ENCODE results near the gene ELF1.
A peak's percentile ranks its signal among the peaks of the same experiment; 100 is the strongest.

The ELF1 gene

GRCh38 chr13:40993987-40994386, 25.1 kb downstream of the ELF1 start:
- no peak overlapping the region for H3K4me3 ChIP-seq (ENCODE audit: low read depth, low read length)
- H3K79me2 ChIP-seq (ENCODE audit: control insufficient read depth, insufficient read depth, low read length, unreplicated experiment), result peaks cover 48% of the 10 kb centered on the region

DNA sequence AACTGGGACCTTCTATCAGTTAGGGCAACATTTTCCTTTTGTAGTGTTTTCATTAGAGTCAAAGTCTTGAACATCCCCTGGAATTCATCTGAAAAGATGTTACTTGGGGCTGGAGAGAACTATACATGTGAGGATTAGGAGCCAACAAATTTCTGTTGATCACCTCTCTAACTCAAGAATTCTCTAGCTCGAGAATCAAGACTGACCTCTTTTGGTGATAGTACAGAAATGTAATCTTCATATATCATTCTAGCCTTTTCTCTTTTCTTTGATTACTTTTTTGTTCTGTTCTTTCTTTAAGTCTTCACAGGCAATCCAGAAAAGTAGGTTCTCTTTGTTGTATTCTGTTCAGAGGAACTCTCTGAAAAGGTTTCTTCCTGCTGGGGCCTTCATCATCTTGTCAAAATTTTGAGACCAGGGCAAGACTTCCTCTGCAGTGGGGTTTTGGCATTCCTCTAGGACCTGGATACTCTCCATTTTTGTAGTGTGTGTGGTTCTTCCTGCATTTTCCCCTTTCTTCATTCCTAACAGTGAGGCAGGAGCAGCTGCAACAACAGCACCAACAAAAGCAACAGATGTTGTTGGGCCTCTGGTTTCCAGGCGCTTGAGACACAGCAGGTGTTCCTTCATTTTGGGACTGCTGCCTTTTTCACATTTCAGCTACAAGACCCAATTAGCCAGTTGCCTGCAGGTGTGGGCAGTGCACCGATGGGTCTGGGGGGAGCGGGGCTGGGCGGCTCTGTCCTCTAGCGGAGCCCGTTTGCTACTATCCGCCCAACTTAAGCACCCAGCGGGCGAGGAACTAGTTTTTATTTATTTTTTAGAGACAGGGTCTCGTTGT, 26.2 kb downstream of the ELF1 start:
- peaks cover 51% of the 10 kb centered on the region for H3K79me2 ChIP-seq (ENCODE audit: control insufficient read depth, insufficient read depth, low read length, unreplicated experiment)
- no peaks in the 10 kb centered on the region for H3K27me3 ChIP-seq (ENCODE audit: insufficient read depth, low read length)
- H3K36me3 ChIP-seq (ENCODE audit: insufficient read depth, low read length), result 0 out of 2 replicates have a peak, but pooled peaks cover 2% of the 10 kb centered on the region
- H3K4me3 ChIP-seq (ENCODE audit: low read depth, low read length), result no peak overlapping the region
- H3K4me1 ChIP-seq (ENCODE audit: control insufficient read depth, insufficient read depth, low read length, unreplicated experiment), result peaks cover 7% of the 10 kb centered on the region
- H3K27ac ChIP-seq (ENCODE audit: low read depth, low read length), result no peak overlapping the region
- H2AFZ ChIP-seq (ENCODE audit: low read length, unreplicated experiment), result no peak overlapping the region

More at GRCh38 chr13:40993987-40994386, 25.1 kb downstream of the ELF1 start:
- H2AFZ ChIP-seq (ENCODE audit: low read length, unreplicated experiment), result no peak overlapping the region
- H3K27me3 ChIP-seq (ENCODE audit: insufficient read depth, low read length), result no peaks in the 10 kb centered on the region
- peaks cover 7% of the 10 kb centered on the region for H3K4me1 ChIP-seq (ENCODE audit: control insufficient read depth, insufficient read depth, low read length, unreplicated experiment)
- H3K36me3 ChIP-seq (ENCODE audit: insufficient read depth, low read length), result peaks cover 2% of the 10 kb centered on the region; the same call in 1 of the 2 replicates
- H3K27ac ChIP-seq (ENCODE audit: low read depth, low read length), result no peak overlapping the region

- Histone ChIP-seq H3K27ac (ENCODE audit: low read depth, low read length) (no peak overlapping the region), H3K4me3 (ENCODE audit: low read depth, low read length) (no peak overlapping the region), H3K4me1 (ENCODE audit: control insufficient read depth, insufficient read depth, low read length, unreplicated experiment) (peaks cover 30% of the 10 kb centered on the region), H3K79me2 (ENCODE audit: control insufficient read depth, insufficient read depth, low read length, unreplicated experiment) (peaks cover 46% of the 10 kb centered on the region), H3K27me3 (ENCODE audit: insufficient read depth, low read length) (no peaks in the 10 kb centered on the region), H2AFZ (ENCODE audit: low read length, unreplicated experiment) (no peak overlapping the region), H3K36me3 (ENCODE audit: insufficient read depth, low read length) (no peaks in the 10 kb centered on the region)
These were observed 31.4 kb downstream of the ELF1 start for GRCh38 chr13:40987606-40988280.

DNA sequence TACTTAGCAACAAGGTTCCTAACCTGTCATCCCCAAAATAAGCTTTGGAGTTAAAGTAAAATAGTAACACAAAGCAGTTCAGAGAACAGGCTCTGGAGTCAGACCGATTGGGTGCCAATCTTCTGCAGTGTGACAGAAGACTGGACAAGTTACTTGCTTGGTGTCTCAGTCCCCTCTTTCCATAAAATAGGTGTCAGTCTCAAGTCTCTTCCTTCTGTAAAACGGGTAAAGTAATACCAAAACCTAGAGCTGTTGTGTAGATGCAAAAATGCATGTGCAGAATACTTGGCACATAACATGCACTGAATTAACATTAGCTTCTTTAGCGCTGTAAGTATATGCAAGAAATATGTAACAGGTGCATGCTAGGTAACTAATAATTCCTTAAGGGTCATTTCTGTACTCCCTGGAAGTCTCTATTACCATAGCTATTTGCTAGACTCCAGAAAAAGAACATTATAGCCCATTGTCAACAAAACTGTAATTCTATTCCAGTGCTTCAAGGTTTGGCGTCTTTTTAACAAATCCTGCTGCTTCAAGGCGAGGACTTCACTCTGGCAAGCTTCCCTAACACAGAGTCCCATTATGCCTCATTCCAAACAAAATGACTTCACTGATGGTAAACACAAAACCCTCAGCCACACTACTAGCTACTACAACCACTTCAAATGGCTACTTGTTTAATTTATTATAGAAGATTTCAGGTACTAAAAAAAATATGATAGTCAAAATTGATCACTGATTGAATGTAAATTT, 32.8 kb downstream of the ELF1 start:
- H3K4me3 ChIP-seq (ENCODE audit: low read depth, low read length), result peak overlapping the region; percentile 70
- peaks cover 37% of the 10 kb centered on the region for H3K4me1 ChIP-seq (ENCODE audit: control insufficient read depth, insufficient read depth, low read length, unreplicated experiment)
- H3K79me2 ChIP-seq (ENCODE audit: control insufficient read depth, insufficient read depth, low read length, unreplicated experiment), result peaks cover 57% of the 10 kb centered on the region
- peaks cover 3% of the 10 kb centered on the region; the same call in 1 of the 2 replicates for H3K36me3 ChIP-seq (ENCODE audit: insufficient read depth, low read length)
- H3K27me3 ChIP-seq (ENCODE audit: insufficient read depth, low read length), result no peaks in the 10 kb centered on the region
- H3K27ac ChIP-seq (ENCODE audit: low read depth, low read length), result no peak overlapping the region
- no peak overlapping the region for H2AFZ ChIP-seq (ENCODE audit: low read length, unreplicated experiment)

DNA sequence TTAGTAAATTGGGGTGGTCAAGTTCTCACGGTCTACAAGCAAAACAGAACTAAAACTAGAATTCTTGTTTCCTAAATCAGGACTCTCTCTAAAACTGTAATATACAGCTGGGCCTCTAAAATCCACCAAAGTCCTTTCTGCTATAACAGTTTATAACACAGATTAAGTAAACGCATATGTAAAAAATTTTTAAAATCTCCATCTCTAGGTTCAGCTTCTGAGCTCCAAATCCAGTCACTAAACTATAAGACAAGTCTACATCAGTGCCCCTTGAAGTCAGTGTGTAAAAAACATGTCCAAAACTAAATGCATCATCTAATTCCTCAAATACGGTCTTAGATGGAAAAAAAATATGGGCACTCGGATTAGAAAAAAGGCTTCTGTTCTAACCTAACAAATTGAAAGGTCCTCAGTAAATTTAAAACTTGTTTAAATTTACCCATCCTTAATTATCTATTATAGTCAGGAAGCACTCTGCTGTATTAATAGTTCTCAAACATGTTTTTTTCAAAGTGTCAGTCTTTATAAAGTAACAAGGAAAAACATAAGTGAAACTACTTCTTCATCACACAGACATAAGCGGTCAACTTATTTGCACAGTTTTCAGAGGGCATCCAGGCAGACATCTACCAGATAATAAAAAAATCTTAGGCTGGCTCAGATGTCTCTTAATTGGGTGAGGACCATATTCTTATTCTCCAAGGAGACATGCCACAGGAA, 33.6 kb downstream of the ELF1 start:
- H3K36me3 ChIP-seq (ENCODE audit: insufficient read depth, low read length), result peaks cover 5% of the 10 kb centered on the region; the same call in 1 of the 2 replicates
- peak overlapping the region; percentile 88 for H3K27ac ChIP-seq (ENCODE audit: low read depth, low read length)
- no peak overlapping the region for H2AFZ ChIP-seq (ENCODE audit: low read length, unreplicated experiment)
- H3K27me3 ChIP-seq (ENCODE audit: insufficient read depth, low read length), result no peaks in the 10 kb centered on the region
- H3K4me1 ChIP-seq (ENCODE audit: control insufficient read depth, insufficient read depth, low read length, unreplicated experiment), result peaks cover 37% of the 10 kb centered on the region
- H3K4me3 ChIP-seq (ENCODE audit: low read depth, low read length), result peak overlapping the region; percentile 70
- H3K79me2 ChIP-seq (ENCODE audit: control insufficient read depth, insufficient read depth, low read length, unreplicated experiment), result peaks cover 56% of the 10 kb centered on the region

DNA sequence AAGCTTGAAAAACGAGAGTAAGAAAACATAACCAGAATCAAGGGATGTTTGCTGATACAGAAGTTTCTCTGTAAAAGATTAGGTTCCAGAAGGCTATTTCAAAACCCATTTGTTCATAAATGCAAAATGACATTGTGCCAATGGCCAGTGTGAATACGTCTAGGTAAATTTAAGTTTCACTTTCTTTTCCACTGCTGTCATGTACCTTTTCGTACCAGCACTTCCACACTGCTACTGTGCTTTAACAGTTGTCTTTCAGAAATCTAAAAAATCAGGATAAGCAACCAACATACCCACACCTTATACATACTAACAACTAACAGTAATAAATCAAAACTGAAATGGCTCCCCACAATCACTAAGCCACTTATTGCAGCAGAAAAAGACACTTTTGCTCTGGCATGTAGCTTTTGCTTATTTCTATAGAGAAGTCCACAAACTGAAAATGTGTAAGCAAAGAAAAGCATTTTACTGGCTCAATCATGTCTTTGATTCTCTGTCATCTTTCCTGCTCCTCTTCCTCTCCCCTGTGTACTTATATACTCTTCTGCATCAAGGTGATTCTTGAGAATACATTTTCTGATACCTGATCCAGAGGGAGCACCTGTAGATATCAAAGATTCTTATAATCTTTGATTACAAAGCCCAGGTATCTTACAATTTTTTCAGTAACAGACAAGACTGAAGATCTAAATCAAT, 34.3 kb downstream of the ELF1 start:
- Histone ChIP-seq H3K4me1 (ENCODE audit: control insufficient read depth, insufficient read depth, low read length, unreplicated experiment) (peaks cover 37% of the 10 kb centered on the region), H3K27me3 (ENCODE audit: insufficient read depth, low read length) (no peaks in the 10 kb centered on the region), H3K4me3 (ENCODE audit: low read depth, low read length) (peak overlapping the region; percentile 70), H2AFZ (ENCODE audit: low read length, unreplicated experiment) (no peak overlapping the region), H3K36me3 (ENCODE audit: insufficient read depth, low read length) (peaks cover 5% of the 10 kb centered on the region; the same call in 1 of the 2 replicates), H3K27ac (ENCODE audit: low read depth, low read length) (peak overlapping the region; percentile 88), H3K79me2 (ENCODE audit: control insufficient read depth, insufficient read depth, low read length, unreplicated experiment) (peaks cover 60% of the 10 kb centered on the region)

GRCh38 chr13:40983725-40984667, 35.1 kb downstream of the ELF1 start:
- Histone ChIP-seq H3K27ac (ENCODE audit: low read depth, low read length) (peak overlapping the region; percentile 88), H2AFZ (ENCODE audit: low read length, unreplicated experiment) (no peak overlapping the region), H3K36me3 (ENCODE audit: insufficient read depth, low read length) (peaks cover 5% of the 10 kb centered on the region; the same call in 1 of the 2 replicates), H3K27me3 (ENCODE audit: insufficient read depth, low read length) (no peaks in the 10 kb centered on the region), H3K4me1 (ENCODE audit: control insufficient read depth, insufficient read depth, low read length, unreplicated experiment) (peaks cover 37% of the 10 kb centered on the region), H3K79me2 (ENCODE audit: control insufficient read depth, insufficient read depth, low read length, unreplicated experiment) (peaks cover 61% of the 10 kb centered on the region), H3K4me3 (ENCODE audit: low read depth, low read length) (peak overlapping the region; percentile 70)

GRCh38 chr13:40983259-40983658, 35.9 kb downstream of the ELF1 start:
- Histone ChIP-seq H3K36me3 (ENCODE audit: insufficient read depth, low read length) (peaks cover 5% of the 10 kb centered on the region; the same call in 1 of the 2 replicates), H2AFZ (ENCODE audit: low read length, unreplicated experiment) (no peak overlapping the region), H3K4me1 (ENCODE audit: control insufficient read depth, insufficient read depth, low read length, unreplicated experiment) (peaks cover 37% of the 10 kb centered on the region), H3K27ac (ENCODE audit: low read depth, low read length) (peak overlapping the region; percentile 88), H3K79me2 (ENCODE audit: control insufficient read depth, insufficient read depth, low read length, unreplicated experiment) (peaks cover 59% of the 10 kb centered on the region), H3K27me3 (ENCODE audit: insufficient read depth, low read length) (no peaks in the 10 kb centered on the region), H3K4me3 (ENCODE audit: low read depth, low read length) (peak overlapping the region; percentile 54)

DNA sequence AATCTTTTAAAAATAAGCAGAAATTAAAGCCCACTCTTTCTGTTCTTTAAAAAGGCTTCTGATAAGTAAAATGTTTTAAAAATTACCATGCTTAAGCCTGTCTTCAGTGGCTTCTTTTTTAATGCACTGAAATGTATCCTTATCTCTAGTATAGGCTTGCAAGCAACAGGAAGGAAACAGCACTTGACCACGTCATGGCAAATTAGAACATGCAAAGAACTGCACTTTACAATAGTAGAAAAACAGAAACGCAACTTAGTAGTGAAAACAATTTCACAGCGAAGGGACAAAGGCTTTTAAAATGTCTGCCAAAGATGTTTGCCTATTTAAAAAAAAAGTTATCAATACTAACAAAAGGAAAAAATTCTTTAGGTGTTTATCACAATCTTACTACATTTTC, 36.3 kb downstream of the ELF1 start:
- Histone ChIP-seq H3K4me1 (ENCODE audit: control insufficient read depth, insufficient read depth, low read length, unreplicated experiment) (peaks cover 37% of the 10 kb centered on the region), H3K27me3 (ENCODE audit: insufficient read depth, low read length) (no peaks in the 10 kb centered on the region), H3K27ac (ENCODE audit: low read depth, low read length) (peak overlapping the region; percentile 88), H2AFZ (ENCODE audit: low read length, unreplicated experiment) (no peak overlapping the region), H3K79me2 (ENCODE audit: control insufficient read depth, insufficient read depth, low read length, unreplicated experiment) (peaks cover 57% of the 10 kb centered on the region), H3K4me3 (ENCODE audit: low read depth, low read length) (peak overlapping the region; percentile 54), H3K36me3 (ENCODE audit: insufficient read depth, low read length) (peaks cover 5% of the 10 kb centered on the region; the same call in 1 of the 2 replicates)
